ENCODE results near the gene RALB.

DNA sequence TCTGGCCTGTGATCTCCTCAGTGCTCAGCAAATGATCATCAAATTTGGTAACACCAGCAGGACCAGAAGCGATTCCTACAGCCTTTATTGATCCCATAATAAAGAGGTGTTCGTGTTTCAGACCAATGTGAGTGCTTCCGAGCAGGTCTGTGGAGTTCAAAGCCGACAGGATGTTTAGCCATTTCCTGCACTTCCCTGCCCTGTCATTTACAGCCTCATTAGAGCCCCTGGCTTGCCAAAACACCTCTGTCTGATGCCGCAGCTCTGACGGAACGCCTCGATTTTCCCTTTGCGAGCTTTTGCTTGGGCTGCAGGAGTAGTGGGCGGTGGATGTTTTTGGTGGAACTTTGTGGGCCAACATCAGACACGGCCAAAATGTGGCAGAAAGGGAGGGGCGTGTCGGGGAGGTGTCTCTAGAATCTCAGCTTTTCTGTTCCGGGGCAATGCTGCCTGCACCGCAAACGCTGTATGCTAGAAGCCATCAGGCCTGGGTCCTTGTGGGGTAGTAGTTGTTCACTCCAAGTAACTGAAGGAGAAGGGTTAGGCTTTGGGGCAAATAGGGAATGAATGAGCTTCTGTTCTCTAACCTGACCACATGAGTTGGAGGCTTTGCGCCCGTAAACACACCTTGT lies 67.2 kb downstream of the RALB start:
- no peak for TF ChIP-seq CTCF (IDR thresholded peaks at IDR 0.05; ENCODE audit: low read depth, low read length, poor library complexity, severe bottlenecking)
- TF ChIP-seq EZH2phosphoT487 (IDR thresholded peaks at IDR 0.05; ENCODE audit: borderline replicate concordance, low read length) = no peak
